NOMO-1 treated with dmso at 0.1 percent for 144 hours (cell line): ENCODE data around the gene ARPC5.
"Not testable (repeated sequence)": the region's sequence is repeated elsewhere in the genome, so short reads cannot be mapped to it uniquely, and the experiment has no call there.

Experiments
- DNase-seq: peaks from one replicate; lab custom pipeline; 2025; ENCODE audit not compliant: unreplicated experiment; lab: John Stamatoyannopoulos, UW

ARPC5 gene

GRCh38 chr1:183635606-183636333 lies at the start of gene ARPC5:
ARPC5 (minus strand) TSS chr1:183635783; CDS start chr1:183635659, 124 bp downstream.
- DNase-seq, result peak; percentile 99

GRCh38 chr1:183685112-183685713 lies 49.6 kb upstream of the ARPC5 start:
- no peak for DNase-seq

GRCh38 chr1:183679363-183679762 lies 43.8 kb upstream of the ARPC5 start:
- not testable (repeated sequence) for DNase-seq

- DNase-seq, result no peak
These were observed 43.2 kb upstream of the ARPC5 start for GRCh38 chr1:183678819-183679218.

GRCh38 chr1:183676586-183677189 lies 41.1 kb upstream of the ARPC5 start:
- DNase-seq, result no peak

- no peak for DNase-seq
These were observed 40.5 kb upstream of the ARPC5 start for GRCh38 chr1:183675883-183676585.

GRCh38 chr1:183675381-183675780 lies 39.8 kb upstream of the ARPC5 start:
- no peak for DNase-seq

- DNase-seq, result no peak
These were observed 39.3 kb upstream of the ARPC5 start for GRCh38 chr1:183674886-183675285.

GRCh38 chr1:183674339-183674738 lies 38.8 kb upstream of the ARPC5 start:
- DNase-seq, result no peak

- no peak for DNase-seq
These were observed 38.2 kb upstream of the ARPC5 start for GRCh38 chr1:183673605-183674323.

- no peak for DNase-seq
These were observed 34.6 kb upstream of the ARPC5 start for GRCh38 chr1:183670169-183670568.

GRCh38 chr1:183656355-183656754 lies 20.8 kb upstream of the ARPC5 start:
- DNase-seq, result no peak

- peak; percentile 49 for DNase-seq
These were observed 20.0 kb upstream of the ARPC5 start for GRCh38 chr1:183655562-183656075.

GRCh38 chr1:183654706-183655105 lies 19.1 kb upstream of the ARPC5 start:
- DNase-seq, result no peak

- DNase-seq, result no peak
These were observed 18.4 kb upstream of the ARPC5 start for GRCh38 chr1:183653876-183654451.

- DNase-seq, result no peak
These were observed 17.8 kb upstream of the ARPC5 start for GRCh38 chr1:183653462-183653794.

- no peak for DNase-seq
These were observed 17.2 kb upstream of the ARPC5 start, which contains the start of gene APOBEC4 for GRCh38 chr1:183652547-183653461. APOBEC4 (minus strand) TSS chr1:183653316; CDS start chr1:183648781, 4,535 bp downstream.

GRCh38 chr1:183652107-183652506 lies 16.5 kb upstream of the ARPC5 start:
- DNase-seq, result no peak

GRCh38 chr1:183651612-183652011 lies 16.0 kb upstream of the ARPC5 start:
- DNase-seq, result no peak
